PC-9 (cell line): ENCODE results near the gene ACER3. TPM values are rescaled to one million over a fixed set of nuclear protein-coding genes. Genes with fewer than 3 reads are reported as not detected.

ENCODE experiments used
- BruUV-seq: library from RNA; stranded (reverse); fragments of 400-500 nt; replicated peaks from 2 replicates; lab custom pipeline; 2021; lab: Mats Ljungman, UMichigan
- CTCF ChIA-PET: fragments of 300-600 bp; sonication (Branson Sonifier 250); formaldehyde crosslinking; loops from one replicate; lab custom pipeline; 2022; ENCODE audit warnings: antibody characterized with exemption; lab: Charles Lee
- POLR2A ChIA-PET: fragments of 300-600 bp; sonication (Branson Sonifier 250); formaldehyde crosslinking; loops from one replicate; lab custom pipeline; 2022; ENCODE audit warnings: antibody characterized with exemption; ENCODE audit not compliant: unreplicated experiment; lab: Charles Lee
- DNase-seq, 2 experiments: peaks; one replicate each; pipeline versions ENCODE4 v3.0.0 to v3.0.0-alpha.2; 2015 to 2022; ENCODE audit warnings: mixed read lengths in 1 of 2
- H2AFZ ChIP-seq: fragments of 200-600 bp; sonication (generic); 2 replicates; pipeline ENCODE4 v1.8.1; 2017; ENCODE audit warnings: antibody characterized with exemption
- H3F3A ChIP-seq: fragments of 200-600 bp; sonication (generic); 2 replicates; pipeline ENCODE4 v1.8.1; 2017; ENCODE audit warnings: antibody characterized with exemption, mild to moderate bottlenecking, low read depth; ENCODE audit not compliant: insufficient read depth
- H3K27ac ChIP-seq: fragments of 200-600 bp; sonication (generic); 2 replicates; pipeline ENCODE4 v1.6.1; 2016; ENCODE audit warnings: mixed run types
- H3K27me3 ChIP-seq: fragments of 200-600 bp; sonication (generic); 2 replicates; pipeline ENCODE4 v1.6.1; 2016; ENCODE audit warnings: low read depth, mixed run types; ENCODE audit not compliant: insufficient read depth
- H3K36me3 ChIP-seq: fragments of 200-600 bp; sonication (generic); 2 replicates; pipeline ENCODE4 v1.6.1; 2016; ENCODE audit warnings: low read depth, mixed run types
- H3K4me1 ChIP-seq: fragments of 200-600 bp; sonication (generic); replicated peaks from 2 replicates; pipeline ENCODE4 v1.6.1; 2016; ENCODE audit warnings: mixed run types; ENCODE audit not compliant: insufficient read depth
- H3K4me2 ChIP-seq: fragments of 200-600 bp; sonication (generic); 2 replicates; pipeline ENCODE4 v1.6.1; 2017; ENCODE audit warnings: mixed run types
- H3K4me3 ChIP-seq: fragments of 200-600 bp; sonication (generic); 2 replicates; pipeline ENCODE4 v1.6.1; 2016; ENCODE audit warnings: mixed run types
- H3K79me2 ChIP-seq: fragments of 200-600 bp; sonication (generic); 2 replicates; pipeline ENCODE4 v1.6.1; 2017; ENCODE audit warnings: low read depth, mixed run types
- H3K9me2 ChIP-seq: fragments of 200-600 bp; sonication (generic); 2 replicates; pipeline ENCODE4 v1.8.1; 2017; ENCODE audit warnings: mild to moderate bottlenecking; ENCODE audit not compliant: insufficient read depth
- H3K9me3 ChIP-seq: fragments of 200-600 bp; sonication (generic); 2 replicates; pipeline ENCODE4 v1.8.1; 2016; ENCODE audit warnings: low read depth; ENCODE audit not compliant: insufficient read depth
- H4K20me1 ChIP-seq: fragments of 200-600 bp; sonication (generic); 2 replicates; pipeline ENCODE4 v1.8.1; 2017; ENCODE audit not compliant: insufficient read depth
- CTCF ChIP-seq: fragments of 200-600 bp; sonication (generic); conservative IDR thresholded peaks from 2 replicates; pipeline ENCODE4 v1.6.1; 2017; ENCODE audit warnings: mixed run types, antibody characterized with exemption, mild to moderate bottlenecking, moderate library complexity
- EZH2 ChIP-seq: fragments of 200-600 bp; sonication (generic); IDR thresholded peaks from 2 replicates; pipeline ENCODE4 v1.8.0; 2017; ENCODE audit warnings: antibody characterized with exemption, low read depth
- intact Hi-C: fragments of 100-400 bp; cut with micrococcal nuclease; formaldehyde crosslinking; loops from one replicate; pipeline ENCODE4 v1.10.0; 2022; ENCODE audit not compliant: unreplicated experiment
- total RNA-seq: library from RNA; stranded (reverse); gene quantifications from 2 replicates; pipeline ENCODE4 v1.2.3, GENCODE V29; 2021

ACER3 gene
- total RNA-seq, 1 experiment from 2014 or later = 21.3 TPM

DNA sequence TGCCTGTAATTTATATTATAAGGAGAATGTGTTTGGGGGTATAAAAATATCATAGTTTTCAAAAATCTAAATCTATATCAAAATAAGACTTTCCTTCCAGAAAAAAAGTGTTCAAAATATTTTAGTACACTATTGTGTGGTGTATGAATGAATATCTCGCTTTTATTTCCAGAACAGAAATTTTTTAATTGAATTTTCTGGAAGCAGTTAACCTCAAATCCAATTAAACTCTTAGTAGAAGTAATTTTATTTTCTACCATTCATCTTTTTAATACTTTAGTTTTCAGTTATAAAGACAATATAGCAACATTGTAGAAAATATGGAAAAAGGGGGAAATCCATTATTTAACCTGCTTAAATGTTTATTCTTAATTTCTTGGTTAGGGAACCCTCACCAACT is 58.7 kb downstream of the ACER3 start:
- Histone ChIP-seq H3K9me3 (no peaks in the 10 kb centered on the region), H3K9me2 (no peaks in the 10 kb centered on the region), H2AFZ (no peak overlapping the region), H3K4me2 (no peak overlapping the region), H3K36me3 (no peaks in the 10 kb centered on the region), H3K79me2 (no peaks in the 10 kb centered on the region), H4K20me1 (no peaks in the 10 kb centered on the region), H3K27me3 (no peaks in the 10 kb centered on the region), H3F3A (no peaks in the 10 kb centered on the region), H3K4me1 (peaks cover 12% of the 10 kb centered on the region), H3K27ac (no peak overlapping the region), H3K4me3 (no peak overlapping the region)
- ChIA-PET CTCF (interaction anchor here (0.5 to 2.6 kb wide), 16 partner anchors 17 to 391 kb away, joined by 3 to 29 read pairs (median 6); no protein-coding TSS in a partner anchor), POLR2A (no interaction called here)
- TF ChIP-seq EZH2 = no peak
- TF ChIP-seq CTCF = no peak; the same call in 1 of the 2 replicates
- BruUV-seq = no TSS peak
- DNase-seq = no peak
- intact Hi-C loops = loop anchor here (1.0 kb wide), 2 partner anchors 112 to 185 kb away; no protein-coding TSS in a partner anchor

DNA sequence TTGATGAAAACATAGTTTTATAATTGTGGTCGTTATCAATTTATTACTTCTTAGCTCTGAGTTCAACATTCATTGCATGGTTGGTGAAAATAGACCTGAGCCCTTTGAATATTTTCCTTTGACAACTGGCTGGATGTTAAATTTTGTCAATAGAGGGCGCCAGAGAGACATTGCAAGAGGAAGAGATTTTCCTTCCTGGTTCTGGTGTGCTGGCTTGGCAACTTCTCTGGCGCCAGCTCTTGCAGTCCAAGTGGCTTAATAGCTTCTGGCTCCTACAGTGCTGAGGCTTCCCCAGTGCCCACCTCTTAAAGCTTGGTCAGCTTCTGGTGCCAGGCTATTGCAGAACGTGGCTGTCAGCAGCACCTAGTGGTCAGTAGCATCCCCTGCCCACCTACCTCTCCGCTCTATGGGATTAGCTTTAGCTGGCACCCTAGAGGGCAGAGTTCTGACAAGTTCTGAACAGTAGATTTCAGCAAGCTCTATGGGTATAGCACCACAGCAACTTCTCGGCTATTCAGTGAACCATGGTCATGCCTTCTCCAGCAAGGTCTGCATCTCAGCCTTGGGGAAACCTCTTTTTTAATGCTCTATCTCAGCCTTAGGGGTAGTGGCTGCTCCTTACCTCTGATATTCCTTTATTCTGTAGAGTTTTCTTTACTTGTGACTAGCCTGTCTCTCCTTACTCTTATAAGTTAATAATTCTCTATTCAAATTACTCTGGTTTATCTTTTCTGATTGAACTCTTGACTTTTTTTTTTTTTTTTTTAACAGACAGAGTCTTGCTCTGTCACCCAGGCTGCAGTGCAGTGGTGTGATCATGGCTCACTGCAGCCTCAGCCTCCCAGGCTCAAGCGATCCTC is 59.4 kb downstream of the ACER3 start:
- ChIA-PET CTCF (interaction anchor here (0.5 to 2.6 kb wide), 20 partner anchors 17 to 392 kb away, joined by 3 to 29 read pairs (median 6); no protein-coding TSS in a partner anchor), POLR2A (no interaction called here)
- TF ChIP-seq CTCF (peak; percentile 96), EZH2 (no peak)
- H3K27ac ChIP-seq = no peak overlapping the region
- peak; percentile 67 to 68 for DNase-seq
- no peaks in the 10 kb centered on the region for H4K20me1 ChIP-seq
- no TSS peak for BruUV-seq
- H3K4me3 ChIP-seq = no peak overlapping the region
- H3K9me3 ChIP-seq = no peaks in the 10 kb centered on the region
- H2AFZ ChIP-seq = no peak overlapping the region
- intact Hi-C loops = loop anchor here (1.0 to 5.0 kb wide), 5 partner anchors 113 to 268 kb away; no protein-coding TSS in a partner anchor
- no peaks in the 10 kb centered on the region for H3K27me3 ChIP-seq
- peak overlapping the region; percentile 23 for H3K4me2 ChIP-seq
- no peaks in the 10 kb centered on the region for H3F3A ChIP-seq
- no peaks in the 10 kb centered on the region for H3K36me3 ChIP-seq
- no peaks in the 10 kb centered on the region for H3K9me2 ChIP-seq
- no peaks in the 10 kb centered on the region for H3K79me2 ChIP-seq
- H3K4me1 ChIP-seq = peaks cover 12% of the 10 kb centered on the region

GRCh38 chr11:76927160-76927559 is 66.4 kb downstream of the ACER3 start:
- no peaks in the 10 kb centered on the region for H3K9me3 ChIP-seq
- no peaks in the 10 kb centered on the region for H3K9me2 ChIP-seq
- no peaks in the 10 kb centered on the region for H3K79me2 ChIP-seq
- DNase-seq = no peak
- intact Hi-C loops = no loop called here
- ChIA-PET CTCF (no interaction called here), POLR2A (no interaction called here)
- H3K4me1 ChIP-seq = no peaks in the 10 kb centered on the region
- H3K36me3 ChIP-seq = no peaks in the 10 kb centered on the region
- H3K4me2 ChIP-seq = no peak overlapping the region
- H2AFZ ChIP-seq = no peak overlapping the region
- no TSS peak for BruUV-seq
- no peaks in the 10 kb centered on the region for H4K20me1 ChIP-seq
- H3K27ac ChIP-seq = no peak overlapping the region
- TF ChIP-seq EZH2 (no peak), CTCF (no peak)
- H3F3A ChIP-seq = no peaks in the 10 kb centered on the region
- no peaks in the 10 kb centered on the region for H3K27me3 ChIP-seq
- no peak overlapping the region for H3K4me3 ChIP-seq
